H9 (cell line): ENCODE measurements around the gene KATNIP. TPM values are rescaled to one million over a fixed set of nuclear protein-coding genes. Genes with fewer than 3 reads are reported as not detected.

ENCODE experiments used
- DNase-seq: peaks from one replicate; pipeline ENCODE4 v3.0.0-alpha.2; 2017
- H2AFZ ChIP-seq: one replicate; pipeline ENCODE4 v1.6.1; 2013; ENCODE audit warnings: mild to moderate bottlenecking, low read length, control low read depth, moderate library complexity
- H2AK5ac ChIP-seq: 2 replicates; pipeline ENCODE4 v1.6.1; 2013; ENCODE audit warnings: low read length, control low read depth, mixed read lengths; ENCODE audit not compliant: insufficient read length
- H2BK120ac ChIP-seq: one replicate; pipeline ENCODE4 v1.6.1; 2013; ENCODE audit warnings: low read depth, mild to moderate bottlenecking, low read length, control low read depth, inconsistent platforms; ENCODE audit not compliant: poor library complexity, severe bottlenecking
- H2BK12ac ChIP-seq: 2 replicates; pipeline ENCODE4 v1.6.1; 2013; ENCODE audit warnings: low read length, control low read depth, mixed read lengths, low read depth; ENCODE audit not compliant: insufficient read length
- H2BK15ac ChIP-seq: 2 replicates; pipeline ENCODE4 v1.6.1; 2013; ENCODE audit warnings: low read depth, low read length, control low read depth
- H2BK20ac ChIP-seq: one replicate; pipeline ENCODE4 v1.6.1; 2013; ENCODE audit warnings: low read depth, mild to moderate bottlenecking, low read length, control low read depth, inconsistent platforms; ENCODE audit not compliant: poor library complexity, severe bottlenecking
- H2BK5ac ChIP-seq: 2 replicates; pipeline ENCODE4 v1.6.1; 2013; ENCODE audit warnings: low read length, control low read depth, mixed read lengths; ENCODE audit not compliant: insufficient read length
- H3K14ac ChIP-seq: 2 replicates; pipeline ENCODE4 v1.6.1; 2013; ENCODE audit warnings: low read length, control low read depth; ENCODE audit not compliant: insufficient read depth
- H3K18ac ChIP-seq: 2 replicates; pipeline ENCODE4 v1.6.1; 2013; ENCODE audit warnings: low read depth, mild to moderate bottlenecking, mixed read lengths, low read length, control low read depth; ENCODE audit not compliant: insufficient read length
- H3K23ac ChIP-seq: 2 replicates; pipeline ENCODE4 v1.6.1; 2013; ENCODE audit warnings: low read length, control low read depth, mixed read lengths, low read depth; ENCODE audit not compliant: insufficient read length
- H3K23me2 ChIP-seq: 2 replicates; pipeline ENCODE4 v1.6.1; 2013; ENCODE audit warnings: low read depth, mild to moderate bottlenecking, mixed read lengths, low read length, control low read depth; ENCODE audit not compliant: insufficient read length, poor library complexity, severe bottlenecking
- H3K27ac ChIP-seq: 2 replicates; pipeline ENCODE4 v1.5.1; 2013; ENCODE audit warnings: low read length, control low read depth, mixed read lengths, low read depth; ENCODE audit not compliant: insufficient read length
- H3K27me3 ChIP-seq: 2 replicates; pipeline ENCODE4 v1.6.1; 2013; ENCODE audit warnings: low read length, control low read depth, inconsistent platforms; ENCODE audit not compliant: insufficient read depth
- H3K4ac ChIP-seq: 2 replicates; pipeline ENCODE4 v1.6.1; 2013; ENCODE audit warnings: low read depth, mild to moderate bottlenecking, control low read depth, inconsistent platforms, low read length, moderate library complexity
- H3K4me1 ChIP-seq: 2 replicates; pipeline ENCODE4 v1.6.1; 2013; ENCODE audit warnings: low read length, control low read depth, inconsistent platforms; ENCODE audit not compliant: insufficient read depth
- H3K4me2 ChIP-seq: 2 replicates; pipeline ENCODE4 v1.6.1; 2013; ENCODE audit warnings: low read length, control low read depth, mixed read lengths; ENCODE audit not compliant: insufficient read length, insufficient read depth
- H3K56ac ChIP-seq: 2 replicates; pipeline ENCODE4 v1.6.1; 2013; ENCODE audit warnings: low read depth, mild to moderate bottlenecking, mixed read lengths, low read length, control low read depth; ENCODE audit not compliant: insufficient read length
- H3K79me1 ChIP-seq: 2 replicates; pipeline ENCODE4 v1.6.1; 2013; ENCODE audit warnings: low read depth, mild to moderate bottlenecking, moderate library complexity, low read length, control low read depth, inconsistent platforms; ENCODE audit not compliant: insufficient read depth, poor library complexity, severe bottlenecking
- H3K79me2 ChIP-seq: 2 replicates; pipeline ENCODE4 v1.6.1; 2013; ENCODE audit warnings: low read length, control low read depth, inconsistent platforms; ENCODE audit not compliant: insufficient read depth
- H3K9ac ChIP-seq: 2 replicates; pipeline ENCODE4 v1.6.1; 2013; ENCODE audit warnings: low read length, control low read depth, mixed read lengths; ENCODE audit not compliant: insufficient read length; ENCODE audit errors: extremely low read depth
- H3K9me3 ChIP-seq: one replicate; pipeline ENCODE4 v1.6.1; 2013; ENCODE audit warnings: low read depth, low read length, inconsistent platforms; ENCODE audit not compliant: control insufficient read depth
- H3T11ph ChIP-seq: one replicate; pipeline ENCODE4 v1.6.1; 2013; ENCODE audit warnings: mild to moderate bottlenecking, low read length, control low read depth, inconsistent platforms
- H4K20me1 ChIP-seq: one replicate; pipeline ENCODE4 v1.6.1; 2013; ENCODE audit not compliant: control insufficient read depth, insufficient read length, insufficient read depth
- H4K5ac ChIP-seq: 2 replicates; pipeline ENCODE4 v1.6.1; 2013; ENCODE audit warnings: low read depth, mild to moderate bottlenecking, mixed read lengths, low read length, control low read depth; ENCODE audit not compliant: insufficient read length
- H4K8ac ChIP-seq: replicated peaks from 2 replicates; pipeline ENCODE4 v1.6.1; 2013; ENCODE audit warnings: low read length, control low read depth, mixed read lengths, low read depth; ENCODE audit not compliant: insufficient read length
- H4K91ac ChIP-seq: 2 replicates; pipeline ENCODE4 v1.6.1; 2013; ENCODE audit warnings: low read depth, mild to moderate bottlenecking, moderate library complexity, mixed read lengths, low read length, control low read depth; ENCODE audit not compliant: insufficient read length
- H3K27ac Mint-ChIP-seq, 3 experiments: 2 replicates in 2 of 3; 3 replicates in 1 of 3; pipeline ENCODE4 v1.8.0; 2020 to 2021; ENCODE audit warnings: mixed read lengths in 3 of 3, mild to moderate bottlenecking in 1 of 3, moderate library complexity in 1 of 3
- H3K27me3 Mint-ChIP-seq: 2 replicates; pipeline ENCODE4 v1.8.0; 2021; ENCODE audit warnings: low read depth, mild to moderate bottlenecking, moderate library complexity, mixed read lengths
- H3K36me3 Mint-ChIP-seq, 3 experiments: 2 replicates in 2 of 3; 3 replicates in 1 of 3; pipeline ENCODE4 v1.8.0; 2020 to 2021; ENCODE audit warnings: low read depth in 3 of 3, mixed read lengths in 3 of 3; ENCODE audit not compliant: insufficient read depth in 1 of 3
- H3K4me1 Mint-ChIP-seq, 2 experiments: 2 replicates each; pipeline ENCODE4 v1.8.0; 2020; ENCODE audit warnings: mixed read lengths in 2 of 2
- H3K4me3 Mint-ChIP-seq, 2 experiments: 2 replicates in 1 of 2; 3 replicates in 1 of 2; pipeline ENCODE4 v1.8.0; 2020 to 2021; ENCODE audit warnings: mild to moderate bottlenecking in 2 of 2, mixed read lengths in 2 of 2, moderate library complexity in 1 of 2
- H3K9me3 Mint-ChIP-seq, 2 experiments: 2 replicates in 1 of 2; 3 replicates in 1 of 2; pipeline ENCODE4 v1.8.0; 2020; ENCODE audit warnings: mild to moderate bottlenecking in 2 of 2, mixed read lengths in 2 of 2, moderate library complexity in 1 of 2
- WGBS: extraction: QIAGEN DNeasy Blood & Tissue Kit; methylation state at CpG from one replicate; pipeline ENCODE4 v1.1.7; 2013; ENCODE audit warnings: missing lambda C conversion rate, low lambda C conversion rate, mixed read lengths; ENCODE audit not compliant: insufficient read length; ENCODE audit errors: extremely low coverage; 5-methylcytosine and 5-hydroxymethylcytosine counted together
- total RNA-seq: library from RNA; stranded (reverse); gene quantifications from 2 replicates; pipeline ENCODE4 v1.2.1, GENCODE V29; 2021
- TF ChIP-seq, protein P1 (sequence below): fragments of 200-600 bp; sonication (generic); conservative IDR thresholded peaks from 3 replicates; pipeline ENCODE4 v1.8.0; 2021; ENCODE audit warnings: antibody characterized with exemption, mild to moderate bottlenecking

The KATNIP gene
- total RNA-seq, 1 experiment from 2014 or later: 13.2 TPM

DNA sequence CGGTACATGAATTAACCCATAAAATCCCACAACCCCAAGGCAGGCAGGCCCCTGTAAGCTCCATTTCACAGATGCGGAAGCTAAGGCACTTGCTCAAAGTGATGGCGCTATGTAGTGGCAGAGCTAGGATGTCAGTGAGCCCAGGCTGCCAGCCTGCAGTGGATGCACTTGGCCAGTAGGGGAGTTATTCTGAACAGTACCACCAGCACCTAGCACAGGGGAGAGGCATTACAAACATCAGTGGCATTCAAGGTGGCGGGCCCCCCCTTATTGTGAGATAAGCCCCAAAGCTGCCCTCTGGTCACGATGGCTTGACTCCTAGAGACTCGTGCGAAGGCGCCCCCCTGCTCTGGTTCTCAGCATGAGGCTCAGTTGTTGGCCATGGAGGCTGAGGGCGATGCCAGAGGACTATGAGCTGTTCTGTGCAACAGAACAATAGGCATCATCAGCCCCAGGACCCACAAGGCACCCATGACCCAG is 34.0 kb upstream of the KATNIP start:
- Histone ChIP-seq H2BK15ac (no peak overlapping the region), H3K14ac (no peak overlapping the region), H3K79me1 (no peaks in the 10 kb centered on the region), H2BK120ac (no peak overlapping the region), H3K4ac (no peak overlapping the region), H3K23me2 (no peaks in the 10 kb centered on the region), H2BK5ac (no peak overlapping the region), H3K23ac (no peak overlapping the region), H4K91ac (no peak overlapping the region), H2AK5ac (no peak overlapping the region), H4K5ac (no peak overlapping the region), H3K79me2 (no peaks in the 10 kb centered on the region), H3K18ac (no peak overlapping the region), H2BK12ac (no peak overlapping the region), H3T11ph (no peak overlapping the region), H4K20me1 (peaks cover 4% of the 10 kb centered on the region), H3K27ac (no peak overlapping the region), H4K8ac (no peak overlapping the region), H3K4me1 (no peaks in the 10 kb centered on the region), H2AFZ (no peak overlapping the region), H3K27me3 (no peaks in the 10 kb centered on the region), H2BK20ac (no peak overlapping the region), H3K56ac (no peak overlapping the region), H3K9ac (no peak overlapping the region), H3K9me3 (no peaks in the 10 kb centered on the region), H3K4me2 (no peak overlapping the region)
- WGBS: no CpG with 5 or more reads among the region's 9 CpGs
- Mint-ChIP-seq H3K36me3 (peaks cover 37 to 55% (median 48%) of the 10 kb centered on the region in 3 experiments; a peak in 6 of 7 replicates), H3K4me1 (no peaks in the 10 kb centered on the region), H3K9me3 (no peaks in the 10 kb centered on the region), H3K27me3 (no peaks in the 10 kb centered on the region), H3K4me3 (no peak overlapping the region), H3K27ac (no peak overlapping the region; a peak in 1 of 7 replicates)
- TF ChIP-seq, protein P1, sequence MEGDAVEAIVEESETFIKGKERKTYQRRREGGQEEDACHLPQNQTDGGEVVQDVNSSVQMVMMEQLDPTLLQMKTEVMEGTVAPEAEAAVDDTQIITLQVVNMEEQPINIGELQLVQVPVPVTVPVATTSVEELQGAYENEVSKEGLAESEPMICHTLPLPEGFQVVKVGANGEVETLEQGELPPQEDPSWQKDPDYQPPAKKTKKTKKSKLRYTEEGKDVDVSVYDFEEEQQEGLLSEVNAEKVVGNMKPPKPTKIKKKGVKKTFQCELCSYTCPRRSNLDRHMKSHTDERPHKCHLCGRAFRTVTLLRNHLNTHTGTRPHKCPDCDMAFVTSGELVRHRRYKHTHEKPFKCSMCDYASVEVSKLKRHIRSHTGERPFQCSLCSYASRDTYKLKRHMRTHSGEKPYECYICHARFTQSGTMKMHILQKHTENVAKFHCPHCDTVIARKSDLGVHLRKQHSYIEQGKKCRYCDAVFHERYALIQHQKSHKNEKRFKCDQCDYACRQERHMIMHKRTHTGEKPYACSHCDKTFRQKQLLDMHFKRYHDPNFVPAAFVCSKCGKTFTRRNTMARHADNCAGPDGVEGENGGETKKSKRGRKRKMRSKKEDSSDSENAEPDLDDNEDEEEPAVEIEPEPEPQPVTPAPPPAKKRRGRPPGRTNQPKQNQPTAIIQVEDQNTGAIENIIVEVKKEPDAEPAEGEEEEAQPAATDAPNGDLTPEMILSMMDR: peak; percentile 77
- peak; percentile 74 for DNase-seq
